22Rv1 (cell line): ENCODE data around the gene CHFR.

Source experiments
- CTCF ChIP-seq: fragments of 450-650 bp; IDR thresholded peaks from 2 replicates; pipeline ENCODE4 v1.5.1; 2017; ENCODE audit warnings: mild to moderate bottlenecking
- ZFX ChIP-seq: fragments of 450-650 bp; IDR thresholded peaks from 2 replicates; pipeline ENCODE4 v1.6.1; 2017; ENCODE audit warnings: antibody characterized with exemption, borderline replicate concordance

- TF ChIP-seq CTCF (no peak), ZFX (no peak)
Observed at GRCh38 chr12:132837693-132838409, 49.6 kb downstream of the CHFR start.
